Measurements from ENCODE around the gene HIGD2A.

- TF ChIP-seq CTCF (IDR thresholded peaks at IDR 0.05) = no peak
- TF ChIP-seq POLR2AphosphoS5 (IDR thresholded peaks at IDR 0.05) = no peak
Observed at GRCh38 chr5:176432707-176433106, 44.2 kb downstream of the HIGD2A start.
